Fibroblast of lung (primary cell): ENCODE measurements around the gene GPR132. TPM values are rescaled to one million over a fixed set of nuclear protein-coding genes. Genes with fewer than 3 reads are reported as not detected.

Experiments used
- DNase-seq, 2 donors: peaks; one replicate each; pipeline versions ENCODE4 v3.0.0 to v3.0.0-alpha.2; 2010; ENCODE audit warnings: low read depth in 2 of 2
- H2AFZ ChIP-seq: 2 replicates; pipeline ENCODE4 v1.5.1; 2012; ENCODE audit warnings: low read length, control low read depth, inconsistent platforms
- H3K27ac ChIP-seq: 2 replicates; pipeline ENCODE4 v1.5.1; 2011; ENCODE audit warnings: low read length, control low read depth; ENCODE audit not compliant: insufficient read depth
- H3K27me3 ChIP-seq: 2 replicates; pipeline ENCODE4 v1.5.1; 2011; ENCODE audit warnings: mild to moderate bottlenecking, low read length; ENCODE audit not compliant: control insufficient read depth, insufficient read depth
- H3K36me3 ChIP-seq: 2 replicates; pipeline ENCODE4 v1.5.1; 2011; ENCODE audit warnings: low read length; ENCODE audit not compliant: control insufficient read depth, insufficient read depth
- H3K4me1 ChIP-seq: 2 replicates; pipeline ENCODE4 v1.5.1; 2011; ENCODE audit warnings: low read length; ENCODE audit not compliant: control insufficient read depth, insufficient read depth; ENCODE audit errors: extremely low read depth
- H3K4me2 ChIP-seq: 2 replicates; pipeline ENCODE4 v1.5.1; 2011; ENCODE audit warnings: low read length, control low read depth; ENCODE audit not compliant: insufficient read depth; ENCODE audit errors: extremely low read depth
- H3K4me3 ChIP-seq, 4 experiments: fragments of 200-600 bp in 1 of 4; sonication (generic) in 1 of 4; replicated peaks in 1 of 4; 2 replicates each; pipeline ENCODE4 v1.5.1; 2011 to 2016; ENCODE audit warnings: low read length in 4 of 4, low read depth in 3 of 4, mild to moderate bottlenecking in 3 of 4, control low read depth in 2 of 4, inconsistent platforms in 1 of 4, mixed read lengths in 1 of 4; ENCODE audit not compliant: insufficient read depth in 1 of 4; ENCODE audit errors: control extremely low read depth in 1 of 4
- H3K79me2 ChIP-seq: 2 replicates; pipeline ENCODE4 v1.5.1; 2012; ENCODE audit warnings: mild to moderate bottlenecking, low read length, inconsistent platforms; ENCODE audit not compliant: control insufficient read depth, insufficient read depth
- H3K9ac ChIP-seq: 2 replicates; pipeline ENCODE4 v1.5.1; 2011; ENCODE audit warnings: mild to moderate bottlenecking, low read length, control low read depth; ENCODE audit not compliant: insufficient read depth
- H3K9me3 ChIP-seq: 2 replicates; pipeline ENCODE4 v1.5.1; 2012; ENCODE audit warnings: low read depth, low read length; ENCODE audit not compliant: control insufficient read depth, insufficient read depth
- H4K20me1 ChIP-seq: 2 replicates; pipeline ENCODE4 v1.5.1; 2011; ENCODE audit warnings: low read length; ENCODE audit not compliant: control insufficient read depth, insufficient read depth; ENCODE audit errors: extremely low read depth
- CTCF ChIP-seq, 2 donors: IDR thresholded peaks in 1 of 2; conservative IDR thresholded peaks in 1 of 2; 1 replicate in 1 of 2; 2 replicates in 1 of 2; pipeline ENCODE4 v1.5.1; 2011 to 2012; ENCODE audit warnings: low read length in 2 of 2, control low read depth in 1 of 2, inconsistent platforms in 1 of 2, low read depth in 1 of 2, mild to moderate bottlenecking in 1 of 2
- EZH2 ChIP-seq: IDR thresholded peaks from 2 replicates; pipeline ENCODE4 v1.5.1; 2012; ENCODE audit warnings: low read length, control low read depth, mild to moderate bottlenecking; ENCODE audit errors: missing control alignments
- polyA plus RNA-seq, 2 donors: library from polyadenylated mRNA; depleted of rRNA in 1 of 2; stranded (reverse) in 1 of 2; unstranded in 1 of 2; fragments of >200 nt; gene quantifications; 2 replicates each; pipeline ENCODE4 v1.2.1, GENCODE V29; 2011 to 2012; ENCODE audit warnings: missing spikeins in 1 of 2
- total RNA-seq: library from RNA; depleted of rRNA; stranded (reverse); fragments of >200 nt; gene quantifications from 2 replicates; pipeline ENCODE4 v1.2.1, GENCODE V29; 2014

GPR132 gene
- total and polyA plus RNA-seq, 2 donors (not counting 1 experiment from before 2014, with no cell fraction given), result 0.17 TPM; not detected in 1

- Histone ChIP-seq H3K4me2 (no peak overlapping the region), H3K27me3 (no peaks in the 10 kb centered on the region), H3K4me3 (no peak overlapping the region), H3K9ac (no peak overlapping the region), H3K27ac (no peak overlapping the region), H3K9me3 (no peaks in the 10 kb centered on the region), H3K4me1 (no peaks in the 10 kb centered on the region), H2AFZ (no peak overlapping the region), H3K36me3 (peaks cover 8% of the 10 kb centered on the region), H4K20me1 (no peaks in the 10 kb centered on the region), H3K79me2 (peaks cover 12% of the 10 kb centered on the region)
- no peak for DNase-seq
- no peak for TF ChIP-seq EZH2
- no peak for TF ChIP-seq CTCF (conservative IDR thresholded peaks at IDR 0.05 in 1 of 2, IDR thresholded peaks at IDR 0.05 in 1 of 2; ENCODE audit: low read depth in 1 of 2, low read length in 2 of 2)
Measured at GRCh38 chr14:105005329-105005928, 59.8 kb downstream of the GPR132 start.

Other genes with a start within 250 kb of the GPR132 start
- 10.3 and 13.9 TPM in 2 replicates for gene CEP170B, start 200.2 kb downstream of the GPR132 start, total RNA-seq
- 4.0 and 6.2 TPM in 2 replicates for gene CEP170B, start 200.2 kb downstream of the GPR132 start, polyA plus RNA-seq
- under 0.01 and 0.17 TPM in 2 replicates for gene PLD4, start 140.6 kb downstream of the GPR132 start, total RNA-seq
- gene PLD4, start 140.6 kb downstream of the GPR132 start, polyA plus RNA-seq, result 0.02 TPM in 1 of 2 replicates, not detected in the other
- gene AHNAK2, start 87.1 kb downstream of the GPR132 start, total RNA-seq, result 47.8 and 106 TPM in 2 replicates
- 6.6 and 30.5 TPM in 2 replicates for gene AHNAK2, start 87.1 kb downstream of the GPR132 start, polyA plus RNA-seq
- gene CLBA1, start 79.6 kb downstream of the GPR132 start, total RNA-seq, result 8.0 and 11.7 TPM in 2 replicates
- gene CLBA1, start 79.6 kb downstream of the GPR132 start, polyA plus RNA-seq, result 3.8 and 11.3 TPM in 2 replicates
- 7.9 and 8.0 TPM in 2 replicates for gene CDCA4, start 44.3 kb downstream of the GPR132 start, total RNA-seq
- gene CDCA4, start 44.3 kb downstream of the GPR132 start, polyA plus RNA-seq, result 8.0 and 19.5 TPM in 2 replicates
- 1.8 TPM in 2 replicates for gene JAG2, start 103.3 kb upstream of the GPR132 start, total RNA-seq
- 0.23 and 0.51 TPM in 2 replicates for gene JAG2, start 103.3 kb upstream of the GPR132 start, polyA plus RNA-seq
- 13.9 and 14.2 TPM in 2 replicates for gene NUDT14, start 115.9 kb upstream of the GPR132 start, total RNA-seq
- gene NUDT14, start 115.9 kb upstream of the GPR132 start, polyA plus RNA-seq, result 6.1 and 6.7 TPM in 2 replicates
- 39.5 and 49.9 TPM in 2 replicates for gene BTBD6, start 183.1 kb upstream of the GPR132 start, total RNA-seq
- 31.9 and 44.9 TPM in 2 replicates for gene BTBD6, start 183.1 kb upstream of the GPR132 start, polyA plus RNA-seq
- gene BRF1, start 235.6 kb upstream of the GPR132 start, total RNA-seq, result 26.5 and 33.4 TPM in 2 replicates
- 7.4 and 8.4 TPM in 2 replicates for gene BRF1, start 235.6 kb upstream of the GPR132 start, polyA plus RNA-seq
- gene PACS2, start 249.3 kb upstream of the GPR132 start, total RNA-seq, result 36.2 and 52.5 TPM in 2 replicates
- gene PACS2, start 249.3 kb upstream of the GPR132 start, polyA plus RNA-seq, result 20.3 and 23.2 TPM in 2 replicates